Measurements from ENCODE around the gene NEUROD6.

The NEUROD6 gene

GRCh38 chr7:31373337-31374289, 33.1 kb upstream of the NEUROD6 start:
- Histone ChIP-seq H3K9me3 (ENCODE audit: insufficient read depth, low read length) (no peaks in the 10 kb centered on the region), H4K20me1 (ENCODE audit: low read depth, low read length) (no peaks in the 10 kb centered on the region), H3K4me3 (ENCODE audit: insufficient read depth, low read length, poor library complexity, severe bottlenecking) (no peak overlapping the region), H3K36me3 (ENCODE audit: low read length) (no peaks in the 10 kb centered on the region), H3K79me2 (ENCODE audit: insufficient read depth, low read length) (no peaks in the 10 kb centered on the region), H2AFZ (ENCODE audit: low read depth, low read length, severe bottlenecking) (no peak overlapping the region), H3K9me2 (replicated peaks; ENCODE audit: insufficient read depth, low read length) (no peaks in the 10 kb centered on the region), H3K9ac (ENCODE audit: low read length) (no peak overlapping the region), H3K27ac (ENCODE audit: low read depth, low read length) (no peak overlapping the region), H3K27me3 (ENCODE audit: low read length) (no peaks in the 10 kb centered on the region), H3K4me2 (ENCODE audit: low read depth, low read length, poor library complexity, severe bottlenecking) (no peak overlapping the region), H3F3A (ENCODE audit: insufficient read depth) (no peaks in the 10 kb centered on the region)
- TF ChIP-seq EZH2phosphoT487 (conservative IDR thresholded peaks at IDR 0.05; ENCODE audit: low read length) = no peak
- TF ChIP-seq CTCF (IDR thresholded peaks at IDR 0.05; ENCODE audit: insufficient read depth, low read length, poor library complexity, severe bottlenecking) = peak; percentile 74

- no peaks in the 10 kb centered on the region for H3K79me2 ChIP-seq (ENCODE audit: insufficient read depth, low read length)
These were observed 31.9 kb upstream of the NEUROD6 start for GRCh38 chr7:31372231-31372959.

GRCh38 chr7:31371621-31372020, 31.1 kb upstream of the NEUROD6 start:
- Histone ChIP-seq H3K36me3 (ENCODE audit: low read length) (no peaks in the 10 kb centered on the region), H3K27me3 (ENCODE audit: low read length) (no peaks in the 10 kb centered on the region), H3K4me3 (ENCODE audit: insufficient read depth, low read length, poor library complexity, severe bottlenecking) (no peak overlapping the region), H3K79me2 (ENCODE audit: insufficient read depth, low read length) (no peaks in the 10 kb centered on the region), H3K27ac (ENCODE audit: low read depth, low read length) (no peak overlapping the region), H3F3A (ENCODE audit: insufficient read depth) (no peaks in the 10 kb centered on the region), H4K20me1 (ENCODE audit: low read depth, low read length) (no peaks in the 10 kb centered on the region), H3K4me2 (ENCODE audit: low read depth, low read length, poor library complexity, severe bottlenecking) (no peak overlapping the region), H3K9me3 (ENCODE audit: insufficient read depth, low read length) (no peaks in the 10 kb centered on the region), H2AFZ (ENCODE audit: low read depth, low read length, severe bottlenecking) (no peak overlapping the region), H3K9me2 (replicated peaks; ENCODE audit: insufficient read depth, low read length) (no peaks in the 10 kb centered on the region), H3K9ac (ENCODE audit: low read length) (no peak overlapping the region)
- TF ChIP-seq EZH2phosphoT487 (conservative IDR thresholded peaks at IDR 0.05; ENCODE audit: low read length) (no peak), CTCF (IDR thresholded peaks at IDR 0.05; ENCODE audit: insufficient read depth, low read length, poor library complexity, severe bottlenecking) (no peak)

More at GRCh38 chr7:31372231-31372959, 31.9 kb upstream of the NEUROD6 start:
- no peaks in the 10 kb centered on the region for H3K36me3 ChIP-seq (ENCODE audit: low read length)
- H3K27ac ChIP-seq (ENCODE audit: low read depth, low read length) = no peak overlapping the region
- no peak overlapping the region for H3K4me3 ChIP-seq (ENCODE audit: insufficient read depth, low read length, poor library complexity, severe bottlenecking)
- no peaks in the 10 kb centered on the region for H3F3A ChIP-seq (ENCODE audit: insufficient read depth)
- H3K9ac ChIP-seq (ENCODE audit: low read length) = no peak overlapping the region
- no peak overlapping the region for H2AFZ ChIP-seq (ENCODE audit: low read depth, low read length, severe bottlenecking)
- no peak overlapping the region for H3K4me2 ChIP-seq (ENCODE audit: low read depth, low read length, poor library complexity, severe bottlenecking)
- TF ChIP-seq EZH2phosphoT487 (conservative IDR thresholded peaks at IDR 0.05; ENCODE audit: low read length) (no peak), CTCF (IDR thresholded peaks at IDR 0.05; ENCODE audit: insufficient read depth, low read length, poor library complexity, severe bottlenecking) (no peak)
- no peaks in the 10 kb centered on the region for H3K27me3 ChIP-seq (ENCODE audit: low read length)
- no peaks in the 10 kb centered on the region for H4K20me1 ChIP-seq (ENCODE audit: low read depth, low read length)
- no peaks in the 10 kb centered on the region for H3K9me2 ChIP-seq (replicated peaks; ENCODE audit: insufficient read depth, low read length)
- H3K9me3 ChIP-seq (ENCODE audit: insufficient read depth, low read length) = no peaks in the 10 kb centered on the region

All from SU-DHL-6 (cell line).